K562 (cell line): Measurements from ENCODE around the gene LAGE3. TPM values are rescaled to one million over a fixed set of nuclear protein-coding genes. Genes with fewer than 3 reads are reported as not detected.

Experiments used
- CBFA2T2 ChIP-seq: fragments of 450-650 bp; conservative IDR thresholded peaks from 2 replicates; pipeline ENCODE4 v1.6.1; 2017; ENCODE audit warnings: mild to moderate bottlenecking
- DDX20 ChIP-seq: fragments of 450-650 bp; IDR thresholded peaks from 2 replicates; pipeline ENCODE4 v1.6.1; 2016; ENCODE audit warnings: missing genetic modification characterization, low read depth, mild to moderate bottlenecking, missing compliant biosample characterization, moderate library complexity
- EZH2 ChIP-seq: IDR thresholded peaks from 2 replicates; pipeline ENCODE4 v1.6.1; 2012; ENCODE audit warnings: low read depth, mild to moderate bottlenecking, inconsistent platforms, low read length, borderline replicate concordance
- HES1 ChIP-seq: fragments of 450-650 bp; IDR thresholded peaks from 2 replicates; pipeline ENCODE4 v1.6.1; 2016; ENCODE audit warnings: low read depth, mild to moderate bottlenecking, moderate library complexity
- HMGXB4 ChIP-seq: sonication (generic); formaldehyde crosslinking; IDR thresholded peaks from 2 replicates; pipeline ENCODE4 v1.8.1; 2023; ENCODE audit warnings: mild to moderate bottlenecking, missing genetic modification reagents
- ILK ChIP-seq: fragments of 450-650 bp; IDR thresholded peaks from 2 replicates; pipeline ENCODE4 v1.6.1; 2016; ENCODE audit warnings: missing genetic modification characterization, low read depth, mild to moderate bottlenecking, missing compliant biosample characterization, moderate library complexity, borderline replicate concordance
- SAP30 ChIP-seq: fragments of 200-600 bp; sonication (generic); IDR thresholded peaks from 2 replicates; pipeline ENCODE4 v1.6.1; 2012; ENCODE audit warnings: borderline replicate concordance, low read depth, mild to moderate bottlenecking, moderate library complexity, low read length, control low read depth, inconsistent platforms; ENCODE audit not compliant: insufficient read depth, poor library complexity, severe bottlenecking
- SMAD1 ChIP-seq: fragments of 150-350 bp; IDR thresholded peaks from 2 replicates; pipeline ENCODE4 v1.6.1; 2014; ENCODE audit warnings: low read length, low read depth; ENCODE audit not compliant: partially characterized antibody
- STAT5B ChIP-seq: fragments of 250-450 bp; sonication (Bioruptor Pico); IDR thresholded peaks from 2 replicates; pipeline ENCODE4 v1.8.0; 2021; ENCODE audit warnings: mild to moderate bottlenecking, inconsistent platforms
- TCF3 ChIP-seq: sonication (generic); formaldehyde crosslinking; IDR thresholded peaks from 2 replicates; pipeline ENCODE4 v1.4.0; 2020; ENCODE audit warnings: mild to moderate bottlenecking, missing genetic modification reagents
- U2AF2 ChIP-seq: fragments of 200-400 bp; formaldehyde crosslinking; optimal IDR thresholded peaks from 2 replicates; pipeline ENCODE3; 2017; ENCODE audit warnings: low read depth, mild to moderate bottlenecking, low read length
- XRCC3 ChIP-seq: fragments of 450-650 bp; IDR thresholded peaks from 2 replicates; pipeline ENCODE4 v1.6.1; 2017; ENCODE audit warnings: mild to moderate bottlenecking, moderate library complexity
- YBX1 ChIP-seq: fragments of 450-650 bp; IDR thresholded peaks from 2 replicates; pipeline ENCODE4 v1.7.1; 2016; ENCODE audit warnings: mild to moderate bottlenecking
- ZNF436 ChIP-seq: fragments of 250-450, 450-650 bp; sonication (Bioruptor Pico); formaldehyde crosslinking; IDR thresholded peaks from 2 replicates; pipeline ENCODE4 v1.7.0; 2020; ENCODE audit warnings: mild to moderate bottlenecking
- ZNF444 ChIP-seq: fragments of 250-450 bp; sonication (Bioruptor Pico); IDR thresholded peaks from 2 replicates; pipeline ENCODE4 v1.4.0; 2020; ENCODE audit warnings: mild to moderate bottlenecking, moderate library complexity
- ZNF830 ChIP-seq: fragments of 250-450 bp; sonication (Bioruptor Pico); IDR thresholded peaks from 2 replicates; pipeline ENCODE4 v1.5.0; 2021; ENCODE audit warnings: mild to moderate bottlenecking
- polyA plus RNA-seq, 8 experiments: library from polyadenylated mRNA; depleted of rRNA in 4 of 8; stranded (reverse) in 5 of 8; unstranded in 3 of 8; fragments of >200 nt; fragmentation: Nextera tagmentation in 2 of 8; fragmentation: Illumina TruSeq in 1 of 8; extraction: Ambion mirVana in 2 of 8; extraction: Trizol in 1 of 8; gene quantifications; 2 replicates each; pipeline versions ENCODE4 v1.2.1 to v1.2.3, GENCODE V29; 2011 to 2014; ENCODE audit warnings: inconsistent platforms in 1 of 8, missing spikeins in 1 of 8
- total RNA-seq, 7 experiments: library from RNA; depleted of rRNA in 6 of 7; stranded (reverse); fragments of >200 nt in 6 of 7; fragmentation: Illumina TruSeq in 2 of 7; extraction: Trizol in 2 of 7; gene quantifications; 2 replicates each; pipeline versions ENCODE4 v1.2.1 to v1.2.3, GENCODE V29; 2011 to 2021; ENCODE audit warnings: low replicate concordance in 1 of 7
- TF ChIP-seq, protein P1 (sequence below): sonication (generic); formaldehyde crosslinking; IDR thresholded peaks from 2 replicates; pipeline ENCODE4 v1.8.1; 2023; ENCODE audit warnings: mild to moderate bottlenecking, missing genetic modification reagents
- TF ChIP-seq, protein P2 (sequence below): sonication (generic); formaldehyde crosslinking; IDR thresholded peaks from 2 replicates; pipeline ENCODE4 v1.8.0; 2023; ENCODE audit warnings: missing genetic modification reagents, mild to moderate bottlenecking, borderline replicate concordance

The LAGE3 gene
- total and polyA plus RNA-seq, 9 of the 15 experiments (the other 6 are each of a cell fraction or from before 2014, with no cell fraction given), result 28.2 to 125 (median 35.8) TPM

- TF ChIP-seq, protein P1, sequence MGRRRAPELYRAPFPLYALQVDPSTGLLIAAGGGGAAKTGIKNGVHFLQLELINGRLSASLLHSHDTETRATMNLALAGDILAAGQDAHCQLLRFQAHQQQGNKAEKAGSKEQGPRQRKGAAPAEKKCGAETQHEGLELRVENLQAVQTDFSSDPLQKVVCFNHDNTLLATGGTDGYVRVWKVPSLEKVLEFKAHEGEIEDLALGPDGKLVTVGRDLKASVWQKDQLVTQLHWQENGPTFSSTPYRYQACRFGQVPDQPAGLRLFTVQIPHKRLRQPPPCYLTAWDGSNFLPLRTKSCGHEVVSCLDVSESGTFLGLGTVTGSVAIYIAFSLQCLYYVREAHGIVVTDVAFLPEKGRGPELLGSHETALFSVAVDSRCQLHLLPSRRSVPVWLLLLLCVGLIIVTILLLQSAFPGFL (CRISPR knock-in tag), result no peak
- TF ChIP-seq ZNF436 (CRISPR knock-in tag) (no peak), CBFA2T2 (peak; percentile 37), XRCC3 (no peak), STAT5B (CRISPR knock-in tag) (no peak), HMGXB4 (CRISPR knock-in tag) (no peak), SMAD1 (no peak), ZNF830 (CRISPR knock-in tag) (no peak), DDX20 (tag) (no peak), HES1 (no peak), SAP30 (no peak), EZH2 (no peak), ILK (tag) (no peak), ZNF444 (CRISPR knock-in tag) (no peak), TCF3 (CRISPR knock-in tag) (no peak), U2AF2 (no peak), YBX1 (no peak)
- TF ChIP-seq, protein P2, sequence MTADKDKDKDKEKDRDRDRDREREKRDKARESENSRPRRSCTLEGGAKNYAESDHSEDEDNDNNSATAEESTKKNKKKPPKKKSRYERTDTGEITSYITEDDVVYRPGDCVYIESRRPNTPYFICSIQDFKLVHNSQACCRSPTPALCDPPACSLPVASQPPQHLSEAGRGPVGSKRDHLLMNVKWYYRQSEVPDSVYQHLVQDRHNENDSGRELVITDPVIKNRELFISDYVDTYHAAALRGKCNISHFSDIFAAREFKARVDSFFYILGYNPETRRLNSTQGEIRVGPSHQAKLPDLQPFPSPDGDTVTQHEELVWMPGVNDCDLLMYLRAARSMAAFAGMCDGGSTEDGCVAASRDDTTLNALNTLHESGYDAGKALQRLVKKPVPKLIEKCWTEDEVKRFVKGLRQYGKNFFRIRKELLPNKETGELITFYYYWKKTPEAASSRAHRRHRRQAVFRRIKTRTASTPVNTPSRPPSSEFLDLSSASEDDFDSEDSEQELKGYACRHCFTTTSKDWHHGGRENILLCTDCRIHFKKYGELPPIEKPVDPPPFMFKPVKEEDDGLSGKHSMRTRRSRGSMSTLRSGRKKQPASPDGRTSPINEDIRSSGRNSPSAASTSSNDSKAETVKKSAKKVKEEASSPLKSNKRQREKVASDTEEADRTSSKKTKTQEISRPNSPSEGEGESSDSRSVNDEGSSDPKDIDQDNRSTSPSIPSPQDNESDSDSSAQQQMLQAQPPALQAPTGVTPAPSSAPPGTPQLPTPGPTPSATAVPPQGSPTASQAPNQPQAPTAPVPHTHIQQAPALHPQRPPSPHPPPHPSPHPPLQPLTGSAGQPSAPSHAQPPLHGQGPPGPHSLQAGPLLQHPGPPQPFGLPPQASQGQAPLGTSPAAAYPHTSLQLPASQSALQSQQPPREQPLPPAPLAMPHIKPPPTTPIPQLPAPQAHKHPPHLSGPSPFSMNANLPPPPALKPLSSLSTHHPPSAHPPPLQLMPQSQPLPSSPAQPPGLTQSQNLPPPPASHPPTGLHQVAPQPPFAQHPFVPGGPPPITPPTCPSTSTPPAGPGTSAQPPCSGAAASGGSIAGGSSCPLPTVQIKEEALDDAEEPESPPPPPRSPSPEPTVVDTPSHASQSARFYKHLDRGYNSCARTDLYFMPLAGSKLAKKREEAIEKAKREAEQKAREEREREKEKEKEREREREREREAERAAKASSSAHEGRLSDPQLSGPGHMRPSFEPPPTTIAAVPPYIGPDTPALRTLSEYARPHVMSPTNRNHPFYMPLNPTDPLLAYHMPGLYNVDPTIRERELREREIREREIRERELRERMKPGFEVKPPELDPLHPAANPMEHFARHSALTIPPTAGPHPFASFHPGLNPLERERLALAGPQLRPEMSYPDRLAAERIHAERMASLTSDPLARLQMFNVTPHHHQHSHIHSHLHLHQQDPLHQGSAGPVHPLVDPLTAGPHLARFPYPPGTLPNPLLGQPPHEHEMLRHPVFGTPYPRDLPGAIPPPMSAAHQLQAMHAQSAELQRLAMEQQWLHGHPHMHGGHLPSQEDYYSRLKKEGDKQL (CRISPR knock-in tag), result no peak
These were observed 50.6 kb downstream of the LAGE3 start, which contains the start of gene ATP6AP1 (continued) for GRCh38 chrX:154428176-154429171.
